Skeletal muscle tissue (tissue), 4 donors: ENCODE measurements around the gene ZBTB8OS. TPM values are rescaled to one million over a fixed set of nuclear protein-coding genes. Genes with fewer than 3 reads are reported as not detected.
"Not testable (repeated sequence)": the region's sequence is repeated elsewhere in the genome, so short reads cannot be mapped to it uniquely, and the experiment has no call there.

ENCODE experiments used
- H3K27ac ChIP-seq: one replicate; pipeline ENCODE4 v1.7.0; 2013; ENCODE audit warnings: mild to moderate bottlenecking, low read depth, low read length, inconsistent platforms
- H3K27me3 ChIP-seq, 3 donors: one replicate each; pipeline ENCODE4 v1.7.0; 2013; ENCODE audit warnings: low read length in 3 of 3; ENCODE audit not compliant: control insufficient read depth in 3 of 3, insufficient read depth in 3 of 3
- H3K36me3 ChIP-seq, 3 donors: one replicate each; pipeline ENCODE4 v1.7.0; 2013; ENCODE audit warnings: low read length in 3 of 3; ENCODE audit not compliant: control insufficient read depth in 3 of 3, insufficient read depth in 3 of 3
- H3K4me1 ChIP-seq, 3 donors: one replicate each; pipeline ENCODE4 v1.7.0; 2013; ENCODE audit warnings: low read length in 3 of 3, mild to moderate bottlenecking in 3 of 3; ENCODE audit not compliant: control insufficient read depth in 3 of 3, insufficient read depth in 3 of 3
- H3K4me3 ChIP-seq, 3 donors: one replicate each; pipeline ENCODE4 v1.7.0; 2013; ENCODE audit warnings: low read length in 3 of 3
- H3K9ac ChIP-seq, 3 donors: one replicate each; pipeline ENCODE4 v1.7.0; 2013; ENCODE audit warnings: low read length in 3 of 3, mild to moderate bottlenecking in 3 of 3, moderate library complexity in 2 of 3, low read depth in 1 of 3
- H3K9me3 ChIP-seq, 3 donors: one replicate each; pipeline ENCODE4 v1.7.0; 2013; ENCODE audit warnings: low read length in 3 of 3; ENCODE audit not compliant: control insufficient read depth in 3 of 3
- total RNA-seq: library from RNA; depleted of rRNA; stranded (reverse); fragments of >200 nt; gene quantifications from one replicate; pipeline ENCODE4 v1.2.3, GENCODE V29; 2014
- donor health status: Osteomylitis.

ZBTB8OS gene
- total RNA-seq, 1 donor from 2014 or later: 15.7 TPM

DNA sequence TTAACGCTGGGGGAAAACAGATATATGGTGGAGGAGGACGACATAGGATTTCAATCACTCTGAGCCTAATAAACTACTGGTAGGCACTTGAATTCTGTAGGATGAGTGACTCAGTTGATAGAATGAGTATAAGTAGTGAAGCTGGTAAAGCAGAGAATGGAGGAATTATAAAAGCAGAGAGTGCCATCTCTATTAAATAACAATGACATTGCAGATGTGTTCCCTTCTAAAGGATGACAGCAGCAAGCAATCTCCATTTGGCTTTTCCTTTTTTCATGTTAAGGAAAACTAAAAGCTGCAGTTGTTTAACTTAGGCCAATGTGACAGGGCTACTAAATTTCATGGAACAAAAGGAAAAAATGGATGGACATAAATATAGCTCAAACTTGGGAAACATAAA lies 17.5 kb downstream of the ZBTB8OS start:
- no peak overlapping the region for H3K27ac ChIP-seq
- H3K4me3 ChIP-seq: no peak overlapping the region
- H3K9ac ChIP-seq: no peak overlapping the region
- no peaks in the 10 kb centered on the region for H3K27me3 ChIP-seq
- peaks cover 6 to 9% (median 8%) of the 10 kb centered on the region in 3 donors for H3K36me3 ChIP-seq
- H3K4me1 ChIP-seq: no peaks in the 10 kb centered on the region
- H3K9me3 ChIP-seq: no peaks in the 10 kb centered on the region

DNA sequence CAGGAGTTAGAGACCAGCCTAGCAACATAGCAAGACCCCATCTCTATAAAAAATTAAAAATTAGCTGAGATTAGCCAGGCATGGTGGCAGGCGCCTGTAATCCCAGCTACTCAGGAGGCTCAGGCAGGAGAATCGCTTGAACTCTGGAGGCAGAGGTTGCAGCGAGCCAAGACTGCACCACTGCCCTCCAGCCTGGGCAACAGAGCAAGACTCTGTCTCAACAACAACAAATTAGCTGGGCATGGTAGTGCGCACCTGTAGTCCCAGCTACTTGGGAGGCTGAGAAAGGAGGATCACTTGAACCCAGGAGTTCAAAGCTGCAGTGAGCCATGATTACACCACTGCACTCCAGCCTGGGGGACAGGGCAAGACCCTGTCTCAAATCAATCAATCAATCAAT lies 20.2 kb downstream of the ZBTB8OS start:
- not testable (repeated sequence) for H3K9ac ChIP-seq, H3K9me3 ChIP-seq, H3K4me3 ChIP-seq, H3K27ac ChIP-seq, H3K27me3 ChIP-seq, H3K4me1 ChIP-seq
- H3K36me3 ChIP-seq: peaks cover 11 to 13% (median 13%) of the 10 kb centered on the region in 3 donors

DNA sequence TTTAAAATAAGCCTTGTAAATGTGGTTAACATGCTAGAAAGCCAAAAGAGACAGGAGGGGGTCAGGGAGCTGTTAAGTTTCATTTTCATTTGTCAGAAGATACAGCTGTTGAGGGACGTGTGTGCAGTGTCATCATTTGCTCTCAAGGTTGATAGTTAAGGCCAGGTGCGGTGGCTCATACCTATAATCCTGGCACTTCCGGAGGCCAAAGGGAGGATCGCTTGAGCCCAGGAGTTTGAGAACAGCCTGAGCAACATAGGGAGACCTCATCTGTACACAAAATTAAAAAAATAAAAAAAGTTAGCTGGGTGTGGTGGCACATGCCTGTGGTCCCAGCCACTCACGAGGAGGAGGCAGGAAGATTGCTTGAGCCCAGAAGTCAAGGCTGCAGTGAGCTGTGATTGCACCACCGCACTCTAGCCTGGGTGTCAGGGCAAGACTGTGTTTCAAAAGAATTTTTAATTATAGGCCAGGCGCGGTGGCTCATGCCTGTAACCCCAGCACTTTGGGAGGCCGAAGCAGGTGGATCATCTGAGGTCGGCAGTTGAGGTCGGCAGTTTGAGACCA lies 22.7 kb downstream of the ZBTB8OS start:
- no peaks in the 10 kb centered on the region for H3K9me3 ChIP-seq
- peaks cover 5 to 8% (median 7%) of the 10 kb centered on the region in 3 donors for H3K36me3 ChIP-seq
- no peak overlapping the region for H3K9ac ChIP-seq
- no peaks in the 10 kb centered on the region for H3K27me3 ChIP-seq
- H3K27ac ChIP-seq: no peak overlapping the region
- no peak overlapping the region for H3K4me3 ChIP-seq
- H3K4me1 ChIP-seq: no peaks in the 10 kb centered on the region

DNA sequence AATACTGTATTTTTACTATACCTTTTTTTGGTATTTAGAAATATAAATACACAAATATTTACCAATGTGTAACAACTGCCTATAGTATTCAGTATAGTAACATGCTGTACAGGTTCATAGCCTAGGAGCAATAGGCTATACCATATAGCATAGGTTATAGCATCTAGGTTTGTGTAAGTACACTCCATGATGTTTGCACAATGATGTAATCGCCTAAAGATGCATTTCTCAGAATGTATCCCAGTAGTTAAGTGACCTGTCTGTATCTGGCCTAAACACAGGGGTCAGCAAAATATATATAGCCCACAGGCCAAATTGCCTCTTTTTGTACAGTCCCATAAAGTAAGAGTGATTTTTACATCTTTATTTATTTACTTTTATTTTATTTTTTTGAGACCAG lies 24.2 kb downstream of the ZBTB8OS start:
- Histone ChIP-seq H3K36me3 (peaks cover 4 to 7% (median 5%) of the 10 kb centered on the region in 3 donors), H3K4me3 (no peak overlapping the region), H3K9ac (no peak overlapping the region), H3K4me1 (no peaks in the 10 kb centered on the region), H3K27ac (no peak overlapping the region), H3K9me3 (no peaks in the 10 kb centered on the region), H3K27me3 (no peaks in the 10 kb centered on the region)

DNA sequence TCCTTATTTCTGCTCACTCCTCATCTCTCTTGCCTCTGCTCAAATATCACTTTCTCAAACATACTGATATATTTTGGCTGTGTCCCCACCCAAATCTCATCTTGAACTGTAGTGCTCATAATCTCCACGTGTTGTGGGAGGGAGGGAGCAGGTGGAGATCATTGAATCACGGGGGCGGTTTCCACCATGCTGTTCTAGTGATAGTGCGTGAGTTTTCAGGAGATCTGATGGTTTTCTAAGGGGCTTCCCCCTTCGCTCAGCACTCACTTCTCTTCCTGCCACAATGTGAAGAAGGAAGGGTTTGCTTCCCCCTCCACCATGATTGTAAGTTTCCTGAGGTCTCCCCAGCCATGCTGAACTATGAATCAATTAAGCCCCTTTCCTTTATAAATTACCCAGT lies 26.6 kb downstream of the ZBTB8OS start:
- Histone ChIP-seq H3K9ac (no peak overlapping the region), H3K4me1 (no peaks in the 10 kb centered on the region), H3K27ac (no peak overlapping the region), H3K4me3 (no peak overlapping the region), H3K27me3 (no peaks in the 10 kb centered on the region), H3K9me3 (no peaks in the 10 kb centered on the region), H3K36me3 (peaks cover 4 to 7% (median 5%) of the 10 kb centered on the region in 3 donors)

DNA sequence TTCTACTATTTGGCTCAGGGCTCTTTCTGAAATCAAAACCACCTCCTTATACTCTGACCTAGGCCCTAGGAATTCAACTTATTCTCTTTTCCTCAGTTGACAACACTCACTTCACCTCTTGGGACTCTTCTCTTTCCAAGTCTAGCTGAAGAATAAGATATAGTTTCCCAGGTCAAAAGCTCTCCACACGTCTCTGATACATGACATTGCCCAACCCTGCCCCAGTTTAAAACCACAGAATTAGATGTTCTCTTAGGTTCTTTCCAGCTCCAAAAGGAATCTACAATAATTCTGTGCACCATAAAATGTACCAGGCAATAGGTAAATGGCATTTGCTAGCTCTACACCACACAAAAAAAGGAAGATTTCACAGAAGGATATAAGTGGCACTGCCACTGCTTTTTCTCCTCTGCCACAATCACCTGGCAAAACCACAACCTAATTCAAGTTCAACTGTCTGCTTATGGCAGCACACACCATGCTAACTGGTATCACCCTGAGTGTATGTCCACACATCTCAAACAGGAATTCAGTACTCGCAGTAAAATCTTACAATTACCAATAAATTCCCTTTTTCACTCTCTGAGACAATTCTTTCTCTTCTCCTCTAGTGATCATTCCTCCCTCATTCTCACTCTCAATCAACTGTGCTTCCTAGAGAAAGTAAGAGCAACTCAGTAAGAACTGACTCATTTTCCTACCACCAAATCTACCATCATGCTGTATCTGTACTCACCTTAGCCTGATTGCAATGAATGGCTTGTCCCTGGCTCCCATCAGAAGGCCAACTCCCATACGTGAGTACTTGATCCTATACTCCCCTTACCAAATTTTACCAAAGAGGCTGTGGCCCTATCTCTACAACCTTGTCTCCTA lies 27.3 kb downstream of the ZBTB8OS start:
- Histone ChIP-seq H3K9ac (no peak overlapping the region), H3K9me3 (no peaks in the 10 kb centered on the region), H3K4me3 (no peak overlapping the region), H3K27me3 (no peaks in the 10 kb centered on the region), H3K36me3 (peaks cover 4 to 5% (median 5%) of the 10 kb centered on the region in 3 donors), H3K27ac (no peak overlapping the region), H3K4me1 (no peaks in the 10 kb centered on the region)

DNA sequence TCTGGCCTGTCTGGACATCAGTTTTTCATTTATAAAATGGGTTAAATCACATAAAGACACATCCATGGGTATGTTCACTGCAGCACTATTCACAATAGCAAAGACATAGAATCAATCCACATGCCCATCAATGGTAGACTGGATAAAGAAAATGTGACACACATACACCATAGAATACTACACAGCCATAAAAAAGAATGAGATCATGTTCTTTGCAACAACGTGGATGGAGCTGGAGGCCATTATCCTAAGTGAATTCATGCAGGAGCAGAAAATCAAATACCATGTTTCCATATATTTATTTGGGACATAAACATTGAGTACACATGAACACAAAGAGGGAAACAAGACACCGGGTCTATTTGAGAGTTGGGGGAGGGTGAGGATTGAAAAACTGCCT lies 28.1 kb downstream of the ZBTB8OS start:
- no peaks in the 10 kb centered on the region for H3K9me3 ChIP-seq
- no peaks in the 10 kb centered on the region for H3K27me3 ChIP-seq
- H3K36me3 ChIP-seq: peaks cover 0 to 2% (median 0%) of the 10 kb centered on the region in 3 donors
- no peak overlapping the region for H3K27ac ChIP-seq
- H3K4me1 ChIP-seq: no peaks in the 10 kb centered on the region
- no peak overlapping the region for H3K4me3 ChIP-seq
- H3K9ac ChIP-seq: no peak overlapping the region

DNA sequence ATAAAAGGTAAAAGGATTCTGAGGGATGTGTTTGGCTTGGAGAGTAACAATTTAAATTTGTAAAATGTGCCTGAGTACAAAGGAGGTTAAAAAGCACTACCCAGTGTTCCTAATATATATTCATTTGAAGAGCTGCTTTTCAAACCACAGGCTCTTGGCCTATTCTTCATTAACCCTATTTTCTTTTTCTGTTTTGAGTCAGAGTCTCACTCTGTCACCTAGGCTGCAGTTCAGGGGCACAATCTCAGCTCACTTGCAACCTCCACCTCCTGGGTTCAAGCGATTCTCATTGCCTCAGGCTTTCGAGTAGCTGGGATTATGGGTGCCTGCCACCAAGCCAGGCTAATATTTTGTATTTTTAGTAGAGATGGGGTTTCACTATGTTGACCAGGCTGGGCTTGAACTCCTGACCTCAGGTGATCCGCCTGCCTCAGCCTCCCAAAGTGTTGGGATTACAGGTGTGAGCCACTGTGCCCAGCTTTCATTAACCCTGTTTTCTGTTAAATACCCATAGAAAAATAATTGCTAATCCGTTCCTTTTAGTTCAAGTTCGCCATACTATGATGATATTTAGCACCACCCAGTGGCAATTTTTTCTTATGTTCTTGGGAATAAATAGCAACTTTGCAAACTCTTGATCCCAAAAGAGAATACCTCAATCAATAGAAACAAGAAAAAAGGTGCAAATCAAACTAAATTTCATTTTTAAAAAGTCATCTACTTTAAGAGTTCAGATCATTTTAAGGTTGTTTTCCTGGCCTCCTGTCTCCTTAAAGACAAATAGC lies 30.5 kb downstream of the ZBTB8OS start:
- H3K9ac ChIP-seq: no peak overlapping the region
- no peaks in the 10 kb centered on the region for H3K36me3 ChIP-seq
- H3K4me3 ChIP-seq: no peak overlapping the region
- H3K27me3 ChIP-seq: no peaks in the 10 kb centered on the region
- no peaks in the 10 kb centered on the region for H3K9me3 ChIP-seq
- no peaks in the 10 kb centered on the region for H3K4me1 ChIP-seq
- no peak overlapping the region for H3K27ac ChIP-seq

DNA sequence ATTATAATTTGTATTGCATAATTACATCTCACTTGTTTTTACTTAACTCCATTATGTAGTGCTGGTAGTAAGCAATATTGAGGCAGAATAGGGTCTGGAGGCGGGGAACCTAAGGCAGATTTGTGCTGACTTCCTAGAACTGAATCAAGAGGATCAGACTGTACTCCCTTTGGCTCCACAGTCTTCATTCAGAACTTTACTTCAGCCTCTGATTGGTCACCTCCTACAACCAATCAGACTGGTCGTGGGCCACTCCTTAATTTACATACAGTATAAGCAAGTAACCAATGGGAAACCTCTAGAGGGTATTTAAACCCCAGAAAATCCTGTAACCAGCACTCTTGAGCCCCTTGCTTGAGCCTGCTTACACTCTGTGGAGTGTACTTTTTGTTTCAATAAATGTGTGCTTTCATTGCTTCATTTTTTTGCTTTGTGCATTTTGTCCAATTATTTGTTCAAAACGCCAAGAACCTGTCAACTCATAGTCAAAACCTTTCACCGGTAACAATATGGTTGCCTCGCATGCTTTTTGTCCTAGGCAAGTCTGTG lies 31.6 kb downstream of the ZBTB8OS start:
- H3K9ac ChIP-seq: no peak overlapping the region
- no peaks in the 10 kb centered on the region for H3K36me3 ChIP-seq
- no peaks in the 10 kb centered on the region for H3K27me3 ChIP-seq
- H3K4me1 ChIP-seq: no peaks in the 10 kb centered on the region
- no peak overlapping the region for H3K4me3 ChIP-seq
- H3K9me3 ChIP-seq: no peaks in the 10 kb centered on the region
- no peak overlapping the region for H3K27ac ChIP-seq
